IMR-90 (cell line): ENCODE measurements around the gene MACO1.
"Not testable (repeated sequence)": the region's sequence is repeated elsewhere in the genome, so short reads cannot be mapped to it uniquely, and the experiment has no call there.

ENCODE experiments used
- BHLHE40 ChIP-seq: fragments of 150-350 bp; IDR thresholded peaks from 2 replicates; pipeline ENCODE4 v1.6.1; 2016; ENCODE audit warnings: mild to moderate bottlenecking, low read depth, low read length
- CEBPB ChIP-seq: IDR thresholded peaks from 2 replicates; pipeline ENCODE4 v1.6.1; 2012; ENCODE audit warnings: low read depth, low read length, improper control_type of control experiment
- CHD1 ChIP-seq: IDR thresholded peaks from 2 replicates; pipeline ENCODE4 v1.6.1; 2012; ENCODE audit warnings: low read depth, low read length, improper control_type of control experiment
- CTCF ChIP-seq: conservative IDR thresholded peaks from 2 replicates; pipeline ENCODE4 v1.5.1; 2012; ENCODE audit warnings: mild to moderate bottlenecking, low read depth, low read length, improper control_type of control experiment
- ELK1 ChIP-seq: fragments of 150-350 bp; IDR thresholded peaks from 2 replicates; pipeline ENCODE4 v1.6.1; 2016; ENCODE audit warnings: low read depth, mild to moderate bottlenecking, low read length, moderate library complexity, borderline replicate concordance
- MXI1 ChIP-seq: IDR thresholded peaks from 2 replicates; pipeline ENCODE4 v1.6.1; 2012; ENCODE audit warnings: low read depth, mild to moderate bottlenecking, low read length, moderate library complexity, borderline replicate concordance
- POLR2A ChIP-seq: IDR thresholded peaks from 2 replicates; pipeline ENCODE4 v1.6.1; 2012; ENCODE audit warnings: mild to moderate bottlenecking, low read depth, low read length
- RFX5 ChIP-seq: IDR thresholded peaks from 2 replicates; pipeline ENCODE4 v1.8.0; 2012; ENCODE audit warnings: low read depth, mild to moderate bottlenecking, low read length, moderate library complexity

GRCh38 chr1:25419339-25419738, 11.4 kb upstream of the MACO1 start:
- TF ChIP-seq CEBPB, RFX5, CTCF, MXI1, POLR2A, BHLHE40, CHD1, ELK1: not testable (repeated sequence)
